ENCODE results near the gene RHBDD2.
"Not testable (repeated sequence)": the region's sequence is repeated elsewhere in the genome, so short reads cannot be mapped to it uniquely, and the experiment has no call there.

The RHBDD2 gene

GRCh38 chr7:75878769-75879611 is at the start of gene RHBDD2:
Gene RHBDD2, plus strand, starts transcription at chr7:75879034. Its CDS starts 49 bp downstream, at chr7:75879083.
- peak; percentile 86 for DNase-seq (ENCODE audit: low read depth)

GRCh38 chr7:75829656-75830055 is 49.2 kb upstream of the RHBDD2 start:
- DNase-seq (ENCODE audit: low read depth), result peak; percentile 72

- no peak for DNase-seq (ENCODE audit: low read depth)
These were observed 47.9 kb upstream of the RHBDD2 start for GRCh38 chr7:75830978-75831377.

DNA sequence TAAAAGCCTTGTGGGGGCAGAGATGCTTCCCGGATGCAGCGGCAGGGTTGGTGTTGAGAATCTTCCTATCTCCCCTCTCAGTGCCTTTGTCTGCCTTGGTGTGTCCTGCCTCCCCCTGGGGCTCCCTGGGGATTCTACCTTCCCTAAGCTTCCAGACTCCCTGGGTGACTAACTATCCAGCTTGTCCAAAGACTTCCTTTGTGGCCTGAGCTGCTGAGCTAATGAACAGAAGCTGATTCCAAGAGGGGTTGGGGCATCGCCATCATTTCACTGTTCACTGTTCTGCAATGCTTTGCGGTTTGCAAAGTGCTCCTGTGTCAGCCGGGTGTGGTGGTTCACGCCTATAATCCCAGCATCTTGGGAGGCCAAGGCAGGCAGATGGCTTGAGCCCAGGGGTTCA is 45.2 kb upstream of the RHBDD2 start:
- DNase-seq (ENCODE audit: low read depth), result peak; percentile 18

DNA sequence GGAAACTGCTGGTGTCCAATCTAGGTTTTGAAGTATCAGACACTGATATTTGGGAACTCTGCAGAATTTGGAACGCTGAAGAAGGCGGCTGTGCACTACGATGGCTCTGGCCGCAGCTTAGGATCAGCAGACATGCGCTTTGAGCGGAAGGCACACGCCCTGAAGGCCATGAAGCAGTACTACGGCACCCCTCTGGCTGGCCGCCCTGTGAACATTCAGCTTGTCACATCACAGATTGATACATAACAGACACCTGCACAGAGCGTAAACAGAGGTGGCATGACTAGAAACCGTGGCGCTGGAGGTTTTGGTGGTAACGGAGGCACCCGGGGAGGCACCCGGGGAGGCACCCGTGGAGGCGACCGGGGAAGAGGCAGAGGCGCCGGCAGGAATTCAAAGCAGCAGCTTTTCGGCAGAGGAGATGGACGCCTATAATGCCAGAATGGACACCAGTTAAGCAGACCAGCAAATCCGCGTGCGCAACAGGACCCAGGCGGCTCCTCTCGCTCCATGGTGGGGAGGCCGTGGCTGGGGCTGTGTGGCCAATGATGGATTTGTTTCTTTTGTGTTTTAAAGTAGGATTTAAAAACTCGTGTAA is 43.0 kb upstream of the RHBDD2 start:
- peak; percentile 7 for DNase-seq (ENCODE audit: low read depth)

GRCh38 chr7:75836798-75837197 is 42.0 kb upstream of the RHBDD2 start:
- no peak for DNase-seq (ENCODE audit: low read depth)

DNA sequence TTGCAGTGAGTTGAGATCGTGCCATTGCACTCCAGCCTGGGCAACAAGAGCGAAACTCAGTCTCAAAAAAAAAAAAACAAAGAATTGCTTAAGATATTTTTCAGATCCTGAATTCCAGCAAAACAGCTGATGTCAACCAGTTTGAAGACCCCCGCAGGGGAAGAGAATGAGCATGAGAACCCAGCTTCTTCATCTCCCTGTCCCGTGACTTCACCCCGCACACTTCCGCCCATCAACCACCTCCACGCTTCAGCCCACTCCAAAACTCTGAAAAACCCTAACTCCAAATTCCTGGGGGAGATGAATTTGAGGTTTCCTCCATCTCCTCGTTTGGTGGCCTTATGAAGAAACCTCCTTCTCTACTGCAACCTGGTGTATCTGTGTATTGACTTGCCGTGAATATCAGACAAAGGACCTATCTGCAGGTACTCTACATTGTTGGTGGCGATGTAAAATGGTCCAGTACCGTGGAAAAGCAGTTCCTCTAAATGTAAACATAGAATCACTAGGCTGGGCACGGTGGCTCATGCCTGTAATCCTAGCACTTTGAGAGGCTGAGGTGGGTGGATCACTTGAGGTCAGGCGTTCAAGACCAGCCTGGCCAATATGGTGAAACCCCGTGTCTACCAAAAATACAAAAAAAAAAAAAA is 40.4 kb upstream of the RHBDD2 start:
- not testable (repeated sequence) for DNase-seq (ENCODE audit: low read depth)

DNA sequence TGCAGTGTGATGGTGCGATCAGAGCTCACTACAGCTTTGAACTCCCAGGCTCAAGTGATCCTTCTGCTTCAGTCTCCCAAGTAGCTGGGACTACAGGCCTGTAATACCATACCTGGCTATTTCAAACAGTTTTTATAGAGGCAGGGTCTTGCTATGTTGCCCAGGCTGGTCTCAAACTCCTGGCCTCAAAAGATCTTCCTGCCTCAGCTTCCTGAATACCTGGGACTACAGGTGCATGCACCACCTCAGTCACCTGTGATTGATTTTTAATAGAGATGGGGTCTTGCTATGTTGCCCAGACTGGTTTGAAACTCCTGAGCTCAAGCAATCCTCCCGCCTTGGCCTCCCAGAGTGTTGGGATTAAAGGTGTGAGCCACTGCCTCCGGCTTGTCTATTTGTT is 38.8 kb upstream of the RHBDD2 start:
- no peak for DNase-seq (ENCODE audit: low read depth)

GRCh38 chr7:75842836-75843446 is 35.9 kb upstream of the RHBDD2 start:
- peak; percentile 97 for DNase-seq (ENCODE audit: low read depth)

DNA sequence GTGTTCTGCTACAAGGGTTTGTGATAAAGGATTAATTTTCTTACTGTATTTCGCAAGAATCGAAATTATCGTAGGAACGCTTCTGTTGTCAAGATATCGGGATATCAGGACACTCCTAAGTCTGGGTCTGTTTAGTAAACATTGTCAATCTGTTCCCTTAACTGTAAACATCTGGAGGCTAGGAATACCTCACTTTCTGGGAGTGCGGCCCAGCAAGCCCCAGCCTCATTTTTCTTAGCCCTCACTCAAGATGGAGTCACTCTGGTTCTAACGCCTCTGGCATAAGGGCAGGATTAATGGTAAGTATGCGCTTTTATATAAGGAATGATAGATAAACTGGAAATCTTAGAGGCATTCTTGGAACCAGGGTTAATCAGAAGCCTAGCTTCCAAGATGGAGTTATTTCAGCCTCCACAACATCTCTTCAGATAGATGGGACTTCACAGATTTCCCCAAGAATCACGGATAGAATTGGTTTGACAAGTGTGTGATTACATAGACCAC is 35.2 kb upstream of the RHBDD2 start:
- DNase-seq (ENCODE audit: low read depth), result no peak

DNA sequence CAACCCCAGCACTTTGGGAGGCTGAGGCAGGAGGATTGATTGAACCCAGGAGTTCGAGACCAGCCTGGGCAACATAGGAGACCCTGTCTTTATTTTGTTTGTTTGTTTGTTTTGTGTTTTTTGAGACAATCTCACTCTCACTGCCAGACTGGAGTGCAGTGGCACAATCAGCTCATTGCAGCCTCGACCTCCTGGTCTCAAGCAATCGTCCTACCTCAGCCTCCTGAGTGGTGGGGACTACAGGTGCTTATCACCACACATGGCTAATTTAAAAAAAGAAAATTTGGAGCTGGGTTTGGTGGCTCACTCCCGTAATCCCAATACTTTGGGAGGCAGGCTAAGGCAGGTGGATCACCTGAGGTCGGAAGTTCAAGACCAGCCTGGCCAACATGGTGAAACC is 34.7 kb upstream of the RHBDD2 start:
- DNase-seq (ENCODE audit: low read depth), result no peak

DNA sequence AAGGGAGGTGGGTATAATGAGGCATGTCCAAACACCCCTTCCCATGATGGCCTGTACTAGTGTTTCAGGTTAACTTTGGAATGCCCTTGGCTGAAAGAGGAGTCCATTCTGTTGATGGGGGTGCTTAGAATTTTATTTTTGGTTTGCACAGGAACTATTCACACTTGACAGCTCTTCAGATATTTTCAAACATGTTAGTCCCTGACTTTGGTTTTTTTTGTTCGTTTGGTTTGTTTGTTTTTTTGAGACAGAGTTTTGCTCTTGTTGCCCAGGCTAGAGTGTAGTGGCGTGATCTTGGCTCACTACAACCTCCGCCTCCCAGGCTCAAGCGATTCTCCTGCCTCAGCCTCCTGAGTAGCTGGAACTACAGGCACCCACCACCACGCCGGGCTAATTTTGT is 33.7 kb upstream of the RHBDD2 start:
- not testable (repeated sequence) for DNase-seq (ENCODE audit: low read depth)

- no peak for DNase-seq (ENCODE audit: low read depth)
These were observed 31.1 kb upstream of the RHBDD2 start for GRCh38 chr7:75847707-75848106.

DNA sequence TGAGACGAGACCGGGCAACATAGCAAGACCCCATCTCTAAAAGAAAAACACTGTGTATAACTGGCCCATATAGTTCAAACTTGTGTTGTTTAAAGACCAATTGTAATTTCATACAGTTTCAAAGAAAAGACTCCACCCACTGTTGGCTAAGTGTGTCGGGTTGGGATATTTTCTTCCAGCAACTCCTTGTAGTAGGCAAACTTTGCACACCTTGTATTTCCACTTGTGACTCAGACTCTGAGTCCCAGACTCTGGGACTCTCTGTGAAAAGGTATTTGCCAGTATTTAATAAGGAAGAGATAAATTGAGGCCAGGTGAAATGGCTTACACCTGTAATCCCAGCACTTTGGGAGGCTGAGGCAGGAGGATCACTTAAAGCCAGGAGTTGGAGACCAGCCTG is 29.3 kb upstream of the RHBDD2 start:
- DNase-seq (ENCODE audit: low read depth), result no peak

DNA sequence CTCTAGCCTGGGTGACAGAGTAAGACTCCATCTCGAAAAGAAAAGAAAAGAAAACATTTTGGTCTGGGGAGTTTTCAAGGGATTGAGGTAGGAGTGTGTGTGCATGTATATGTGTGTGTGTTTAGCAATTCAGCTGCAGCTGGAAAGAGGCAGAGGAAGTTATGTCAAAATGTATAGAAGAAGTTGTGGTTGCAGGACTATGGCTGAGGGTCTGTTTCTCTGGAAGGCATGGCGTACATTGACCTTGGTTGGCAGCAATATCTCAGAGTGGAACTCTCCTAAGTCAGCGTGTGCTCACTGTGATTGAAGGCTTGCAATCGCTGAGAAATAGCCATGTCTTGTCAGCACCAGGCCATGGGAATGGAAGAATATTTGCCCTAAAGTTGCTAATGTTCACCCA is 28.6 kb upstream of the RHBDD2 start:
- DNase-seq (ENCODE audit: low read depth), result no peak

- peak; percentile 96 for DNase-seq (ENCODE audit: low read depth)
These were observed 24.6 kb upstream of the RHBDD2 start for GRCh38 chr7:75854233-75854632.

GRCh38 chr7:75854813-75855345 is 24.0 kb upstream of the RHBDD2 start:
- DNase-seq (ENCODE audit: low read depth), result peak; percentile 64

DNA sequence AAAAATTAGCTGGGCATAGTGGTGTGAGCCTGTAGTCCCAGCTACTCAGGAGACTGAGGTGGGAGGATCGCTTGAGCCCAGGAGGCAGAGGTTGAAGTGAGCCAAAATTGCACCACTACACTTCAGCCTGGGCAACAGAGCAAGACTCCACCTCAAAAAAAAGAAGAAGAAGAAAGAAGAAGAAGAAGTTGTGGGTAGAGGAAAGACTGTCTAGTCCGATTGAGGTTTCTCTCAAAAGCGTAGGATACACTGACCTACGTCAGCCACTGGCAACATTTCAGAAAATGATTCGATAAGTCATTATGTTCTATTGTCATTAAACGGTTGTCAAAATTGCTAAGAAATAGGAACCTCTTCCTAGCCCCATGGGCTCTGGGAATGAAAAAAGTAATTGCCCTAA is 22.3 kb upstream of the RHBDD2 start:
- no peak for DNase-seq (ENCODE audit: low read depth)

GRCh38 chr7:75858410-75858809 is 20.4 kb upstream of the RHBDD2 start:
- DNase-seq (ENCODE audit: low read depth), result no peak

DNA sequence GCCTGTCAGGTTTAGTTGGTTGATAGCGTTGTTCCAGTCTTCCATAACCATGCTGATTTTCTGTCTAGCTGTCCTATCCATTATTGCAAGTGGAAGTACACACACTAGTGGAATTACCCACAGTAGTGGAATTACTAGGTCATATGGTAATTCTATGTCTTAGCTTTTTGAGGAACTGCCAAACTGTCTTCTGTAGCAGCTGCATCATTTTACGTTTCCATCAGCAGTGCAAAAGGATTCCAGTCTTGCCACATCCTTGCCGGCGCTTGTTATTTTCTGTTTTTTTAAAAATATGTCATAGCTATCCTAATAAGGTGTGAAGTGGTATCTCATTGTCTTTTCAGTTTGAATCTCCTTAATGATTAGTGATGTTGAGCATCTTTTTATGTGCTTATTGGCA is 17.2 kb upstream of the RHBDD2 start:
- DNase-seq (ENCODE audit: low read depth), result peak; percentile 71

- DNase-seq (ENCODE audit: low read depth), result not testable (repeated sequence)
These were observed 14.6 kb upstream of the RHBDD2 start for GRCh38 chr7:75864251-75864650.

- DNase-seq (ENCODE audit: low read depth), result peak; percentile 43
These were observed 12.7 kb upstream of the RHBDD2 start for GRCh38 chr7:75866114-75866488.

Data from amniotic epithelial cell (primary cell).